HG02610 (cell line): ENCODE measurements around the gene COL23A1.
"Not testable (repeated sequence)": the region's sequence is repeated elsewhere in the genome, so short reads cannot be mapped to it uniquely, and the experiment has no call there.

Experiments
- ATAC-seq: cut with Tn5 transposase; IDR thresholded peaks from one replicate; pipeline ENCODE4 v1.9.1; 2021; ENCODE audit warnings: mild to moderate bottlenecking, moderate library complexity; ENCODE audit not compliant: unreplicated experiment

The COL23A1 gene

DNA sequence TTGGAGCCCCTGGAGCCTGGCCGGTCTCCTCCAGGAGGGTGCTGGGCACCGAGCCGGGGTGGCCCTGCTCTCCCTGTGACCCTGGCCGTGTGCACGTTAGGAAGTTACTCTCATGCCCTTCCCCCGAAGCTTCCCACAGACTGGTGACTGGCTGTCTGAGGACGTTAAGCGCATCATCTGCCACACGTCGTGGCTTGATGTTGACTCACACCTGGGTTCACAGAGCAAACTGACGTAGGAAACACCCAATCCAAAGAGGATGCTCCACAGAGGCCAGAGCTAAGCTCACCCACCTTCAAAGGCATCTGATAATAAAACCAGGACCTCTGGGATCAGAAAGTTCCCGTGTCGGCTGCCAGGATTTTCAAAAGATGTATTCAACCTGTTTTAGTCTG, 204.7 kb downstream of the COL23A1 start:
- no peak for ATAC-seq

DNA sequence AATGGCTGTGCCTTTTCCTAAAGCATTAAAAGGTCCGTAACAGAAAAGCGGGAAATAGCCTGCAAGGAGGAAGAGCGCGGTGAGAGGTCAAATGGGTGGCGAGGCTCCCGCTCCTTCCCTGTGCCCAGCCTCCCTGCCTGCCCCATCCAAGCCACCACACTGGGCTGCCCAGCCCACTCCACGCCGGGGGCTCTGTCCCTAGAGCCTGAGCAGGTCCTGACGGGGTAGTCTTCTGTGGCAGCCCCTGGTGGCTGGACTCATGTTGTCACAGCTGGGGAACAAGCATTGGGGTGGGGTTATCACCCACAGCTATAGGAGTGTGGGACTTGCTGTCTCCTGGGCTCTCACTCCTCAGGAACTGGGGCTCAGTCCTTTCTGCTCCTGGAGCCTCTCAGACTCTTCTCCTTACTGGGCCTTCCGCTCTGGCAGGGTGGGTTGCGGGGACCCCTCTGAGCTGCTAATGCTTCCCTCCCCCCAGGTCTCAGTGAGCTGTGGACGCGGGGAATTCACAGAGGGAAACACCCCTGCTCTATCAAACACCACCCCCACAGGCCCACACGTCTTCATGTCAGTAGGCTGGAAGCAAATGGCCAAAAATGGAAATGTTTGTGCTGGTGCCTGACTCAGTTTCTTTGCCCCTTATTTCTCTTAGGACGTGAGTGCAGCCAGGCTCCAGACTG, 205.2 kb downstream of the COL23A1 start:
- ATAC-seq, result no peak

DNA sequence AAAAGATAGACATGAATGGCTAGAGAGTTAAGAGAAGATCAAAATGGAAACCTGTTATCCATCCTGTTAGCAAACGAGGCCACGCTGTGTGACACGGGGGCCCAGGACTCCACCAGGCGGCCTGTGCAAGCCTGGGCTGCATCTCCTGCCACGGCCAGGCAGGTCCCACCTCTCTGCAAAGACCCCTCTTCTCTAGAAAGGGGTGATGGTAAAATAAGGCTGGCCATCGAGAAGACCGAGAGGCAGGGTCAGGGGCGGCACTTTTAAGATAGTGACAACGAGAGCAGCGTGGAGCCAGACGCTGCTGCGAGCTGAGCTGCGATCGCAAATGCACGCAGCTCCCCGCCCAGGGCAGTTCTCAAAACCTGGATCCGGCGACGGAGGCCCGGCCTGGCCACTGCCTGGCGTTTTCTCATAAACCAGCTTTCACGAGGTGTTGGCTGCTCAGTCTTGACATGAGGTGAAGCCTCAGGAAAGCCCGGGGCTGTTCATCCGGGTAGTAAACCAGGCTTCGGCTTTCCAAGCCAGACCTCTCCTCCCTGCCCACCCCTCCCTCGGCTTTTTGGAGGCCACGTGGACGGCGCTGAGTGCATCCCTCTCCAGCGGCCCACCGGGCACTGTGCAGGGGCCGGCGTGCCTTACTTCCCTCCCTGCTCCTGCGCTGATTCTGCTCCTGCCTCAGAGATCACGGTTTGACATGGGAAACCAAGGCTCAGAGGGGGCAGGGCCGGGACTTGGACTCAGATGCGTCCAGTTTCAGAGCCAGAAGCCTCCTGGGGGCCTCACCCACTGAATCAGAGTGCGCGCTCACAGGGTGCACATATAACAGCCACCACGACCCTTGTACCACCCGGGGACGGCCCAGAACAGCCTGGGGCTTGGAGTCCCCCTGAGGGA, 206.0 kb downstream of the COL23A1 start:
- ATAC-seq, result no peak

DNA sequence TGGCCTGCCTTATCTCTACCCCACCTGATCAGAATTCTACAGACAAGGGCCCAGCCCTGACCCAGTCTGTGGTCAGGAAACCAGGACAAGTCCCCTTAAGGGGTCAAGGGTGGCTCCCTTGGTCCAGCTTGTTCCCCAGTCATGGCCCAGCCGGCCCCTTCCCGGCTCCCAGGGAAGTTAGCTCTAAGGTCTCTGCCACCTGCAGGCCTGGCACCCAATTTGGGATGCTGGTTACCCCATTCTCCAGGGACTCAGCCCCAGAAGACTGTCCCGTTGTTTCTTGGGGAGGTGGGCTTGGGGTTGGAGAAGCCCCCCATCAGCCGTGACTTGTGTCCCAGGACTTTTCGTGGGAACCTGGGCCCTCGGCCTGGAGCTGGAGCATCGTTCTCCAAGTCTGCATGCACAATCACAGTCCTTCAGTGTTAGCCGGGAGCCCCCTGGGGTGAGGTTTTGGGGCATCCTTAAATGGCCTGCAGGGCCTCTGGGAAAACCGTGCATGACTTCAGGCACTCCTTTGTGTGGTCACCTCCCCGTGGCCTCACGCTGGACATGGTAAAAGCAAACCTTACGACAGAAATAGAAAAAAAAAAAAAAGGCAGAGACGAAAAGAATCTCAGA, 206.8 kb downstream of the COL23A1 start:
- ATAC-seq, result no peak

DNA sequence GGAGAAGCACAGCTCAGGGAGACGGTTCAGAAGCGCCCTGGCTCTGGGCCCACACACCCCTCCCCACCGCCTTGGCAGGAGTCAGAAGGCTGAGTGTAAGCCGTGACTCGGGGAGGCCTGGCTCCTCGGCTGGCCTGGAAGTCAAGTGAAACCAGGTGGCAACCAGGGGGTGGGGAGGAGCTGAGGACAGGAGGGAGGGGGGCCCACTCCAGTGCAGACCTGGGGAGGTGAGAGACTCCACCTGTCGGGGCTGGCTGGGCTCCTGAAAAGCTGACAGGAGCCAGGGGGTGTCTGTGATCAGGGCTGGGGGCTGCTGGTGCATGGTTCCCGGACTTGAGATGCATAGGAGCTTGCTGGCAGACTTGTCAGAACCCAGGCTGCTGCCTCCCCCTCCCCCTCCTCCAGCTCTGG, 207.4 kb downstream of the COL23A1 start:
- ATAC-seq, result no peak

DNA sequence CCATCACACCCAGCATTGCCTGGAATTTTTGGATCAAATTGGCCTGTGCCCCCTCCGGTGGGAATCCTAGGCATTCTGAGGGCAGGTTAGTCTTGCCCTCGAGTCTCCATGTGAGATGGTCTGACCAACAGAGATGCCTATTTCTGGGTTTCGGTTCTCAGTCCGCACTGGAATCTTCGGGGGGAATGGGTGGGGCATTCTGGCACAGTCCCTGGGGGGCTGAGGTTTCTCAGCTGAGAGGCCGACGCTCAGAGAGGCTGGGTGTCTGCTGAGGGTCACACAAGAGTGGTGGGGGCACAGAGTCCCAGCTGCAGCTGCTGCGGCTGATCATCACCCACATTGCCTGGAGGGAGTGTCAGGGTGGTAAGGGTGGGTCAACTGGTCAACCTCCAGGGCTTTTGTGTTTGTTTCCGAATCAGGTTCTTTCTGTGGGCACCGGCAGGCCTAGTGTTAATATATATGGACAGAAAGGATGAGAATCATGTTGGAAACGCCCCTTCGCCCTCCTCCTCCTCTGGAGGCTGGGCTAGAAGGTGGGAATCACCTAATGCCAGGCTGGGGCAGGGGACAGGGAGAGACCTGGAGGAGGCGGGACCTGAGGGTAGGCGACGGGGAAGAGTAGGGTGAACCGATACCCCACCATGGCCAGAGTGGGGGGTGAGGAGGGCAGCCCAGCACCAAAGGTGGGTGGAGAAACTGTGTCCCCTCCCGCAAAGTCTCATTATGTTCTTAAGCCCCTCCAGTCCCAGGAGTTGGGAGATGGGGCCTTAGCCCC, 208.1 kb downstream of the COL23A1 start:
- ATAC-seq, result no peak

DNA sequence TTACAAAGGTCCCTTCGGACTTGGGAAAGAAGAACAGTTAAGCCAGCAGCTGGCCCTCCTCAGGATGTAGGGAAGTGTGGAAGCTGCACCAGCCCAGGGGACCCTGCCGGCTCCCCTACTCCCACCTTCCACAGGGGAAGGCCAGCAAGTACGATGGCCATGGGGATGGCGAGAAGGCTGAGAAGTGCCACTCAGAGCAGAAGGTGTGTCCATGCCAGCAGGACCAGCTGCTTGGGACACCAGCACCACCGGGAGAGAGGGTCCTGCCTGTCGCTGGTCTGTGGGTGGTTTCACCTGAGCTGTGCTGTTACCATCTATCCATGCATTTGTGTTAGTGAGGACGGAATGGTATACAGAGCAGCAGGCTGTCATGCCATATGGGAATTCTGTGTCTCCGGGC, 209.0 kb downstream of the COL23A1 start:
- ATAC-seq, result no peak

DNA sequence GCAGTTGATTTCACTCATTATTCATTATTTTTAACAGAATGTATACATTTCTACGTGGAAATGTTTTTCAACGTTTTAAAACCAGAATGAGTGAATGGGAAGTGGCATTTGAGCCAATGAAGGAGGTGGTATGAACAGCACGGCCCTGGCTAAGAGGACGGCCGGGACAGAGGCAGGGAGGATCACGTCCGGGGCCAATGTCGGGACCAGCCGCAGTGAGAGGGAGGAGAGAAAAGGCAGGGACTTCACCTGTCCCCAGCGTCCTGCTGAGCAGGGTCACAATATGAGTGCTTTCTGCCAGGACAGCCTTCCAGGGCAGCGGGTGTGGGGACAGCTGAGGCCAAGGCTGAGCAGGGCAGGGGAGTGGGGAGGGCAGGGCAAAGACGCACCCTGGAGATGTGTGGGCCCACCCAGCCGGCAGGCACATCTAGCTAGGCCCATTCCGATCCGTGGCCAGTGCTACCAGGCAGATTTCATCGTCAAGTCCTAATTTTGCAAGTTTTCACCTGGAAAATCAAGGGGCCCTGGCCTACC, 209.6 kb downstream of the COL23A1 start:
- ATAC-seq, result no peak

DNA sequence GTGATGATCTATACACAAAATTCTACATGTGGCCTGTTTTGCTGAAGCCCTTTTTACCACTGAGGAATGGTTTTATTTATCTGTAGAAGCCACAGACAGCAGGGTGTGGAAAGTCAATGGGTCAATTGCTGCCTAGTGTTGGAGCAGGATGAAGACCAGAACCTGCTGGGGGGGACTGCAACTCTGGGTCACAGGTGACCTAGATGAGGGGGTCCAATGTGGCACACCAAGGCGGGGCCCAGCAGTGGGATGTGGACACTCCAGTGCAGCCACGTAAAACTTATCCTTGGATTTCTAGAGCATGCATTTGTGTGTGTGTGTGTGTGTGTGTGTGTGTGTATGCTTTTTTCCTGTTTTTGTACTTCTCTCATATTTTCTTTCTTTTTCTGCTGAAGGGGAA, 210.1 kb downstream of the COL23A1 start:
- ATAC-seq, result no peak

DNA sequence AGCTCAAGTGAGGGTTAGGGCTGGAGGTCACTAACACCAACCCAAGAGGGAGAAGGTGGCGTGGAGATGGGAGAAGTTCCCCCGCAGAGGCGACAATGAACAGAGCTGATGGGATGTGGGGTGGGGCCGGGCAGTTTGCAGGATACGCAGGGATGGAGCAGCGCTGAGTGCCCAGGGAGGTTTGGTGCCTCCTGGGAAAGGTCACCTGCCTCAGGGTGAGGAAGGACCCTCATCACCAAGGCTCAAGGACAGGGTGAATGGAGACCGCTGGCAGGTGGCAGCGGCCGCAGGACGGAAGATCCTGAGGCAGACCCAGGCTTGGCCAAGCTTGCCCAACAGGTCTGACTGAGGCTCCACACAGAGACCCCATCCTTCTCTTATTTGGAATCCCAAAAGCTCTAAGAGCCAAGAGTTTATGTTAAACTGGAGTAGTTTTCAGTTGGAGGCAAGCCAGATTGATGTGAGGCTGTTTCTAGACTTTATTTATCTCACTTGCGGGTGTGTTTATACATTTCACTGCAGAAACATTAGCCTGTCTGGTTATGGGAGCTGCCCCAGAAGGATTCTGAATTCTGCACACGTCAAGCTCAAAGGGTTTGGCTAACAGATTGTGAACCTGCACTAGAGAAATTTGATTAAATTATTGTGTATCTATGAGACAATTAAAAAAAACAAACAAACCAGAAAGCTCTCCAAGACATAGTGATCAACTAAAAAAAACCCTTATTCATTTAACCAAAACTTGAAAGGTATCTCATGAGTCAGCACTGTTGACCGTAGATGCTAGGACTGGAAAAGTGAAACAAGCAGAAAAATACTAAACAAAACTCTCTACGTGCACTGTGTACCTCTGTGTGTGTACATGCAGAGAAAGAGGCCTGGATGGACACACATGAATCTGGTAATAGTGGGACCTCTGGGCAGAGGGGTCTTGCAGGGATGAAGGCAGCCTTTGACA, 211.4 kb downstream of the COL23A1 start:
- ATAC-seq, result no peak

DNA sequence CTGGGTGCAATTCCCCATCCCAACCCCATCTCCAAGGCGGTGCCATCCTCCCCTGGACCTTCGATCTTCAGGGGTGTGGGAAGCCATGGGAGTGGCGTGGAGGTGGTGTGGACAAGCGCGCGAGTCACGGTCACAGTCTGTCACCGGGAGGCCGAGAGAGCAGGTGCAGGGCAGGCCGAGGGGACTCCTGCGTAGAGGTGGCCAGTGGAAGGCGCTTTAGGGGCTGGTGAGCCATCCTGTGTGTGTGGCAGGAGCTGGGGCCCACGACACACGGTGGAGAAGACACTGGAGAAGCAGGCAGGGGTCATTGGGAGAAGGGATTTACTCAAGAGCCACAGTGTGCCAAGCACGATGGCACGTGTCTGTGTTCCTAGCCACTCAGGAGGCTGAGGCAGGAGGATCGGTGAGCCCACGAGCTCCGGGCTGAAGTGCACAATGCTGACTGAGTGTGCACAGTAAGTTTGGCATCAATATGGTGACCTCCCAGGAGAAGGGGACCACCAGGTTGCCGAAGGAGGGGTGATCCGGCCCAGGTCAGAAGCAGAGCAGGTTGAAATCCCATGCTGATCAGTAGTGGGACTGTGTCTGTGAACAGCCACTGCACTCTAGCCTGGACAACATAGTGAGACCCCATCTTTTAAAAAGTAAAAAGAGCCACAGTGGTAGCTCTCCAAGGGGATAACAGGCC, 212.5 kb downstream of the COL23A1 start:
- no peak for ATAC-seq

DNA sequence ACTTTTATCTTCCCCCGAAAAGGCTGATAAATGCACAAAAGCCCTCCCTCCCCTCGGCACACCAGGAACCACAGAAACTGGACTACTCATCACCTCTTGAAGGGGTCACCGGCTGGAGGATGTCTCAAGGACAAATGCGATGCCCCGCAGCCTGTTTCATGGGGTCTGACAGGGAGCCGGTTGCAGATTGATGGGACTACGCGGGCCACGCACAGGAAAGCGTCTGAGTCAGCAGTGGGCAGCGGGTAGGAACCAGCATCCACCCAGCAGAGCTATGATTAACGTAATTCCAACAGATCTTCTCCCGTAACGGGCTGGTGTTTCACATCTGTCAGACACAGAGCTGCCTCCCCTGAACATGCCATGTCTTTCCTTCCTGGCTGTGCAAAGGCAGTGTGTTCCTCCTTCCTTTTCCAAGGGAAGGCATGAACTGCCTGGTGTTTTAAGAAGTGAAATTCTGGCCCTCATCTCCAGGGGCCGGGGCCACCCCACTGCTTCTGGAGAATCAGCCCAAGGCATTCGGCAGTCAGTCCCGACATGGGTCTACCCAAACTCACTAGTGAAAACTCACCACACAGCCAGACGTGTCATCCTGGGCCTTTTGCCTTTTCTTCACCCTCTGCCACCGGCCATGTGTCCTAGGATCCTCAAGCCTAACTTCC, 213.1 kb downstream of the COL23A1 start:
- ATAC-seq, result no peak

DNA sequence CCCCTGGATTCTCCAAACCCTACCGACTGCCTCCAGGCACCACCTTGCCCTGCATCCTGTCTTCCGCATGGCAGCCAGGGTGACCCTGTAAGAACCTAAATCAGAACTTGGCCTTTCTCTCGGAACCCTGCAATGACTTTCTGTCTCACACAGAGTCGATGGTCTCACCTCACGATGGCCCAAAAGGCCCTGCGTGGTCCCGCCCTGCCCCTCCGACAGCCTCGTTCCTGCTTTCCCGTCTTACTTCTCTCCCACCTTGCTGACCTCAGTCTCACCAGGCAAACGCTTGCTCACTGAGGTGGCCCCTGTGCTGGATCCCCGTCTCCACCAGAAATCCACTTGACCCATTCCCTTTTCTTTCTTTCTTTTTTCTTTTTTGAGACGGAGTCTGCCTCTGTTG, 214.8 kb downstream of the COL23A1 start:
- ATAC-seq, result no peak

DNA sequence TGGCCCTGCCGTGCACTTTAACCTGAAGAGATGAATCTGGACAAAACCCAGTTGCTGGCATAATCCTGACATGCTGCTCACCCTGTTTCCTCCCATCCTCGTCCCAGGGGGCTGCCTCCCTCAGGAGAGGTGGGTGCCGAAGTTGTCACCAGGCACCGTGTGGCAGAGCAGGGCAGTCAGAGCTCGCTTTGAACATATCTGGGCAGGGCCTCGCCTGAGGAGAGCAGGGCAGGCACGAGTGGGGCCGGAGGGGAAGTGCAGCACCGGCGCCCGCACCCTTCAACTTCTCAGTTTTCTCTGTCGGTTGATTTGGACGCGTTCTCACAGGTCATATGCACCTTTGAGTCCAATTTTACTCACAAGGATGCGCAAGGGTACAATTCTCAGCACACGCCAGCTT, 216.5 kb downstream of the COL23A1 start:
- ATAC-seq, result no peak

DNA sequence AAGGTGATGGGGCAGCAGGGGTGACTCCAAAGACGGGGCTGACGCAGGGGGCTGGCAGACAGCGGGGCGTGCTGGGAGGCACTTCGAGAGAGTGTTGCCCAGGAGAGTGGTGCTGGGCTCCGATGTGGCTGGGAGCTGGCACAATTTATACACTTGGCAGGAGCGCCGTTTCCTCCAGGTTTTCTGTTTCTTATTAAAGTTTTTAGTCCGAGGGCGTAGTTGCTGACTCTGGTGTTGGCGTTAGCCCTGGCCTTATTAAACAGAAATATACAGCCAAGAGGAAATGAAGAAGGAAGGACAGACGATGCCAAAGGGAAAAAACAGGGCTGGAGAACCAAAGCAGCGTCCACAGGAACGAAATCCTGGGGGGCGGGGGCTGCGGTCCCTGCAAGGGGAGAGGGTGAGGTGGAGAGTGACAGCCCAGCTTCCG, 218.0 kb downstream of the COL23A1 start:
- no peak for ATAC-seq

DNA sequence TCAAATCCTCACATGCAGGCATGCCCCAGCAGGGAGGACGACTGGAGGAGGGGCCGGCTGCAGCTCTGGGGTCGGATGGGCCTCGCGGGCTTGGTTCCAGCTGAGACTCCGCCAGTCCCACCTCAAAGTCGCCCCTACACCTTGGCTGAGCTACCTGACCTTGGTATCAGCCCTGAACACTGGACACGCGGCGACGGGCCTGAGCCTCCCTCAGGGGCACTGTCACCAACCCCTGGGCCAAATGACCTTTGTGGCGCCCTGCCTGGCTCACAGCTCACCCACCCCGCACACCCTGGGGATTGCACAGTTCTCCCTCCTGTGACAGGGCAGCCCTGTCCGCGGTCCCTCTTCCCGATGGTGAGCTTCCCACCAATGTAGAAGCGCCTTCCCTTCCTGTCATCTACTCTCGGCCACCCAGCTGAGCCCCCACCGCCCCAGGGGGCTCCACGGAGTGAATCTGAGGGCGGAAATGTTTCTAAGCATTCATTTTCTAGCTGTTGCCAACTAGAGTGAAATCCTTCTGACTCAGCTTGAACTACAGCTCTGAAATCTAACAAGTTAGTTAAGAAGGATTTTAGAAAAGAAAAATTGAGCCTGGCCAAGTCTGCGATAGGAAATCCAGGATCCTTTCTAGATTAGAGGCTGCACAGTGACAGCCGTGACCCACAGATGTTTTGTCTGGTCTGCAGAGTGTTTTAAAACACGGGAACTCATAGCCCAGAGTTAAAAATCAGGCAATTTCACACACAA, 218.7 kb downstream of the COL23A1 start:
- no peak for ATAC-seq

DNA sequence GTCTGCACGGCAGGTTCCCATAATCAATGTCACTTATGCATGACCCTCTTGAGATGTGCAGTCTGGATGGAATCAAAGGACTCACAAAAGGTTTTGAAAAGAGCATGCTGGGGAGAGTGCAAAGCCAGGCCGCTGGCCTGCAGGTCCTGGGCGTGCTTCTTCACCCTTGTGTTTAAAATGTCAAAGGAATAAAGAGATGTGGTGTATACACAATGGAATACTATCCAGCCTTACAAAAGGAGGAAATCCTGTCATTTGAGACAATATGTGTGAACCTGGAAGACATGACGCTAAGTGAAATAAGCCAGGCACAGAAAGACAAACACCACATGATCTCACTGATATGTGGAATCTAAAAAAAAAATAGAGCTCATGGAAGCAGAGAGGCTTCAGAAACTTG, 220.1 kb downstream of the COL23A1 start:
- ATAC-seq, result no peak

DNA sequence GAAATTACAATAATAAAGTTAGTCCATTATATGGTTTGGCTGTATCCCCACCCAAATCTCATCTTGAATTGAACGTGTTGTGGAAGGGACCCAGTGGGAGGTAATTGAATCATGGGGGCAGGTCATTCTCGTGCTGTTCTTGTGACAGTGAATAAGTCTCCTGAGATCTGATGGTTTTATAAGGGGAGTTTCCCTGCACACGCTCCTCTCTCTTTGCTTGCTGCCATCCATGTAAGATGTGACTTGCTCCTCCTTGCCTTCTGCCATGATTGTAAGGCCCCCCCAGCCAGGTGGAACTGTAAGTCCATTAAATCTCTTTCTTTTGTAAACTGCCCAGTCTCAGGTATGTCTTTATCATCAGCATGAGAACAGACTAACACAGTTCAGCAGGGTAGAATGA, 220.7 kb downstream of the COL23A1 start:
- ATAC-seq, result not testable (repeated sequence)
